BLaER1 treated with 17β-estradiol and CSF1 and Interleukin-3, amounts not matched to agents 10 nM and 100 nM (cell line): ENCODE data around the gene TSSK3.

Source experiments
- H3K27ac ChIP-seq, 11 experiments: shearing (Covaris generic); formaldehyde crosslinking; 2 replicates each; pipeline ENCODE4 v1.8.1; 2022
- H3K27me3 ChIP-seq, 11 experiments: shearing (Covaris generic); formaldehyde crosslinking; 2 replicates each; pipeline ENCODE4 v1.8.1; 2022
- H3K36me3 ChIP-seq, 11 experiments: shearing (Covaris generic); formaldehyde crosslinking; 2 replicates each; pipeline ENCODE4 v1.8.1; 2022
- H3K4me1 ChIP-seq, 10 experiments: shearing (Covaris generic); formaldehyde crosslinking; 2 replicates each; pipeline ENCODE4 v1.8.1; 2022
- H3K4me2 ChIP-seq, 11 experiments: shearing (Covaris generic); formaldehyde crosslinking; 2 replicates each; pipeline ENCODE4 v1.8.1; 2022
- H3K4me3 ChIP-seq, 10 experiments: shearing (Covaris generic); formaldehyde crosslinking; 2 replicates each; pipeline ENCODE4 v1.8.1; 2022
- H3K9ac ChIP-seq, 11 experiments: shearing (Covaris generic); formaldehyde crosslinking; 2 replicates each; pipeline ENCODE4 v1.8.1; 2022
- H3K9me3 ChIP-seq, 11 experiments: shearing (Covaris generic); formaldehyde crosslinking; replicated peaks in 1 of 11; 2 replicates each; pipeline ENCODE4 v1.8.1; 2022
- H4K20me1 ChIP-seq, 11 experiments: shearing (Covaris generic); formaldehyde crosslinking; 2 replicates each; pipeline ENCODE4 v1.8.1; 2022
- Cebpa-rat ChIP-seq, 11 experiments: shearing (Covaris generic); IDR thresholded peaks; 2 replicates each; pipeline ENCODE4 v1.8.1; 2022

TSSK3 gene

DNA sequence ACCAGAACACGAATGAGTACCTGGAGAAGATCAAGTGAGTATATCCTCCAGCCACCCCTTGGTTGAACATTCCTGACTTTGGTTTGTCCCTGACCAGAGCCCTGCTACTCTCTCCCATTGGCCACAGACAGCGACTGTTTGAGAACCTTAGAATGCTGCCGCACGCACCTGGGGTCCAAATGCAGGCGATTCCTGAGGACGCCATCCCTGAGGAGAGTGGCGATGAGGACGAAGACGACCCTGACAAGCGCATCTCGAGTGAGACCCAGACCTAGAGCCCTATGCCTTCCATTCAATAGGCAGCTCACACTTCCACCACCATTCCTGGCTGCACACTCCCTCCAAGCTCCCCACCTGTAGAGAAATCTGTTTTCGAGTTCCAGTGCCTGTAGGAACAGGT is 30.8 kb upstream of the TSSK3 start:
- H3K36me3 ChIP-seq = peaks cover 68 to 84% (median 83%) of the 10 kb centered on the region in 11 experiments
- no peaks in the 10 kb centered on the region for H3K9me3 ChIP-seq
- H3K9ac ChIP-seq = peak overlapping the region in 4 of 11 experiments; percentile 5 to 99 (median 70); a peak in 1 of 22 replicates
- H4K20me1 ChIP-seq = peaks cover 6 to 91% (median 81%) of the 10 kb centered on the region in 11 experiments; a peak in 21 of 22 replicates
- 0 out of 22 replicates have a peak overlapping the region, but pooled peaks of 1 of the 11 experiments have one; percentile 36 for H3K27ac ChIP-seq
- H3K4me1 ChIP-seq = peaks cover 37 to 48% (median 46%) of the 10 kb centered on the region in 10 experiments
- no peak for TF ChIP-seq Cebpa-rat (IDR thresholded peaks at IDR 0.05)
- peak overlapping the region in 5 of 11 experiments; percentile 14 to 100 (median 98); a peak in 4 of 22 replicates for H3K4me2 ChIP-seq
- no peak overlapping the region for H3K4me3 ChIP-seq
- H3K27me3 ChIP-seq = no peaks in the 10 kb centered on the region

DNA sequence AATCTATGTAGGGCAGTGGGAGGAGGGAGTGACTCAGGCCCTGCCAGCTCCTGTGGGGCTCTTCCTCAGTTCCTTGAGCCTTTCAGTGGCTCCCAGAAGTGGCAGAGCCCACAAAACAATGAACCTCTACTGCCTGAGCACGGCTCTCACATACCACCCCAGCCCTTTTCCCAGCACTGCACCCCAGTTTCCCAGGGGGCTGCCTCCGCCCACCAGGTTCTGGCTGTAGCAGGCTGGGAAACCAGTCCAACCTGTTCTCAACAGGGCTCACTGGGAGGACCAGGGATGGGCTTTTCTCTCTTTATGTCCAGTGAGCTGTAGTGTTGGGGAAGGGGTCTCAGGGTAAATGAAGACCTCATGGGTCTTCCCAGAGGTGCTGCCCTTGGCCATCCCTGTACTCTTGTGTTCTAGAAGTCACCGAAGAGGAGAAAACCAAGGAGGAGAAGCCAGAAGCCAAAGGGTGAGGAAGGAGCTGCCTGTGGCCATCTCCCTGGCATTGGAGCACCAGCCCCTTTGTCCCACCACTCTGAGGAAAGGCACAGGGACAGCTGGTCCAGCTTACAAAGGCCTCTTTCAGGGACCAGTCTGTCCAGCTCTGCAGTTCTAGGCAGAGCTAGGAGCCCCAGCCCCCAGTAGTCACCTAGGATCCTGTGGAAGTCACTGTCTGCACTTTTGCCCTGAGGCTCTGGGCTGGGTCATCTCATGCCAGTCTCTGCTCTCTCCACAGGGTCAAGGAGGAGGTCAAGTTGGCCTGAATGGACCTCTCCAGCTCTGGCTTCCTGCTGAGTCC is 29.9 kb upstream of the TSSK3 start:
- no peaks in the 10 kb centered on the region for H3K9me3 ChIP-seq
- H3K4me2 ChIP-seq = peak overlapping the region in 10 of 11 experiments; percentile 92 to 100 (median 98); a peak in 20 of 22 replicates
- TF ChIP-seq Cebpa-rat (IDR thresholded peaks at IDR 0.05) = no peak
- H3K4me1 ChIP-seq = peaks cover 47 to 58% (median 55%) of the 10 kb centered on the region in 10 experiments
- peaks cover 60 to 76% (median 75%) of the 10 kb centered on the region in 11 experiments for H3K36me3 ChIP-seq
- H3K4me3 ChIP-seq = no peak overlapping the region
- H3K9ac ChIP-seq = peak overlapping the region in 9 of 11 experiments; percentile 0 to 99 (median 51); a peak in 12 of 22 replicates
- H3K27me3 ChIP-seq = no peaks in the 10 kb centered on the region
- peaks cover 6 to 96% (median 87%) of the 10 kb centered on the region in 11 experiments; a peak in 21 of 22 replicates for H4K20me1 ChIP-seq
- H3K27ac ChIP-seq = peak overlapping the region in 2 of 11 experiments; percentile 1 to 36; a peak in 2 of 22 replicates

DNA sequence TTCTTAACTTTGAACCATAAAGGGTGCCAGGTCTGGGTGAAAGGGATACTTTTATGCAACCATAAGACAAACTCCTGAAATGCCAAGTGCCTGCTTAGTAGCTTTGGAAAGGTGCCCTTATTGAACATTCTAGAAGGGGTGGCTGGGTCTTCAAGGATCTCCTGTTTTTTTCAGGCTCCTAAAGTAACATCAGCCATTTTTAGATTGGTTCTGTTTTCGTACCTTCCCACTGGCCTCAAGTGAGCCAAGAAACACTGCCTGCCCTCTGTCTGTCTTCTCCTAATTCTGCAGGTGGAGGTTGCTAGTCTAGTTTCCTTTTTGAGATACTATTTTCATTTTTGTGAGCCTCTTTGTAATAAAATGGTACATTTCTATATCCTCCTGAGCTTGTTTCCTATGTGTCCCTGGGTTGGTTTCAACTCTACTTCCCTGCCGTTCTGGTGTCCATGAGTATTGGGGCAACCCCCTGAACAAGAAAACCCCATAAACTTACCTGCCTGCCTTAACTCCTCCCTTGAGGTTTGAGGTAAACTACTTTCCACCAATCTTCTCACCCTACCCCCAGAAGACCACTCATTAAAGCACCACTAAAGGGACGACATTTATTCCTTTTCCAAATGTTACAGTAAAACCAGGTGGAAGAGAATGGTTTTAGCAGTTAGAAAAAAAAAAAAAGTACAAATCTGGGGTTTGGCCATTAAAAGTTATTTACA is 28.9 kb upstream of the TSSK3 start:
- H4K20me1 ChIP-seq = peaks cover 6 to 96% (median 80%) of the 10 kb centered on the region in 11 experiments; a peak in 21 of 22 replicates
- peaks cover 51 to 66% (median 66%) of the 10 kb centered on the region in 11 experiments for H3K36me3 ChIP-seq
- peak overlapping the region in 8 of 10 experiments; percentile 86 to 97 (median 96); a peak in 13 of 20 replicates for H3K4me3 ChIP-seq
- TF ChIP-seq Cebpa-rat (IDR thresholded peaks at IDR 0.05) = no peak
- no peaks in the 10 kb centered on the region for H3K27me3 ChIP-seq
- peaks cover 56 to 67% (median 64%) of the 10 kb centered on the region in 10 experiments for H3K4me1 ChIP-seq
- peak overlapping the region in 2 of 11 experiments; percentile 96; a peak in 2 of 22 replicates for H3K27ac ChIP-seq
- peak overlapping the region in 10 of 11 experiments; percentile 92 to 100 (median 98); a peak in 20 of 22 replicates for H3K4me2 ChIP-seq
- H3K9me3 ChIP-seq = no peaks in the 10 kb centered on the region
- H3K9ac ChIP-seq = peak overlapping the region in 9 of 11 experiments; percentile 90 to 99 (median 97); a peak in 16 of 22 replicates

DNA sequence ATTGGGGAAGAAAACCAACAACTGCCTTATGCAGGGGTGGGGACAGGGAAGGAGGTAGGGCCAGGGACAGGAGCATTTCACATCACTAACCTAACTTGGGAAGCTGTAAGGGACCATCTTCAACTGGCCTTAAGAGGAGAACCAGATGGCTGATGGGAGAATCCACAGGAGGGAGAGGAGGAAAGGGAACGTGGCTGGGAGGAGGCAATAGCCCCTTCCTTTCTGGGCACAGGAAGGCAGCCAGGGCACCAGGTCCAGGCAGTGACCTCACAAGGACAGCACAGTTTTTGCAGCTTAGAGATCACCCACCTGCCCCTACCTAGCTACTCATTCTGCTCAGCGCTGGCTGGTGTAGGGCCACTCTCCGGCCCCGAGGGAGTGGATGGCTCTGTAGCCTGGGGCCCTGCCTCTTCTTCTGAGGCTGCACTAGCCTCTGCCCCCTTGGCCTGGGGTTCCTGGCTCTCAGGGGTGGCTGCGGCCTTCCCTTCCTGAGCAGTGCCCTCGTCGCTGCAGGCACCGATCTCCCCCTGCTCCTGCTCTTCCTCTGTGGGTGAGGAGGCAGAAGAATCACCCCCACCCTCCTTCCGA is 28.0 kb upstream of the TSSK3 start:
- no peak for TF ChIP-seq Cebpa-rat (IDR thresholded peaks at IDR 0.05)
- Histone ChIP-seq H3K27me3 (no peaks in the 10 kb centered on the region), H4K20me1 (peaks cover 6 to 88% (median 70%) of the 10 kb centered on the region in 11 experiments; a peak in 21 of 22 replicates), H3K4me2 (peak overlapping the region; percentile 92 to 100 (median 98)), H3K4me1 (peaks cover 65 to 77% (median 74%) of the 10 kb centered on the region in 10 experiments), H3K4me3 (peak overlapping the region; percentile 68 to 97 (median 92)), H3K9me3 (no peaks in the 10 kb centered on the region), H3K9ac (peak overlapping the region; percentile 85 to 99 (median 97)), H3K36me3 (peaks cover 41 to 57% (median 56%) of the 10 kb centered on the region in 11 experiments), H3K27ac (peak overlapping the region in 9 of 11 experiments; percentile 84 to 97 (median 95); a peak in 18 of 22 replicates)

DNA sequence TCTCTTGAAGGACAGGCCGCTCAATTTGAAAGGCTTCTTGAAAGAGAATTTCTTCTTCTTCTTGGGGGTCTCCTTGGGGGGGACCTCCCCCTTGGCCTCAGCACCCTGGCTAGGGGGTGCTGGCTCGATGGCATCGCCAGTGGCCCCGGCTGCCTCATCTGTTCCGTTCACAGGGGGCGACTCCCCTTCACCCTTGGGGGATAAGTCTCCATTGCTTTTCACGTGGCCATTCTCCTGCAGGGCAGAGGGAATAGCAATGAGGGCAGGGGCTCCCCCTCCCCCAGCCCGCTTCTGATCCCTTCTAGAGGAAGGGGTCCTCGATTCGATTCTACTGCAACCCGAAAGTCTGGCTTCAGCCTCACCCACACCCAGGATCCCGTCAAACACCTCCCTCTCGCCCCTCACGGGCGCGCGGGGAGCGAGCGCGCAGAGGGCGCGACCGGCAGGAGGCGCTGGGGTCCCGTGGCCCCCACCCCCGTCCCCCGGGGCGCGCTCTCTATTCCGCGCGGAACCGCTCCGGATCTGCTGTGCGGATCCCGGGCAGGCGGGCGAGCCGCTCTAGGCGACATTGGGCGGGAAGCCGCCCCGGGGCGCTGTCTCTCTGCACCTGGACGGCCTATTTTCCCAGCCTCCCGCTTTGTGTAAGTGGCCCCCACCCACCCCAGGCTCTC is 27.3 kb upstream of the TSSK3 start:
- peaks cover 6 to 84% (median 64%) of the 10 kb centered on the region in 11 experiments; a peak in 21 of 22 replicates for H4K20me1 ChIP-seq
- H3K27ac ChIP-seq = peak overlapping the region in 10 of 11 experiments; percentile 68 to 97 (median 94); a peak in 20 of 22 replicates
- no peak for TF ChIP-seq Cebpa-rat (IDR thresholded peaks at IDR 0.05)

DNA sequence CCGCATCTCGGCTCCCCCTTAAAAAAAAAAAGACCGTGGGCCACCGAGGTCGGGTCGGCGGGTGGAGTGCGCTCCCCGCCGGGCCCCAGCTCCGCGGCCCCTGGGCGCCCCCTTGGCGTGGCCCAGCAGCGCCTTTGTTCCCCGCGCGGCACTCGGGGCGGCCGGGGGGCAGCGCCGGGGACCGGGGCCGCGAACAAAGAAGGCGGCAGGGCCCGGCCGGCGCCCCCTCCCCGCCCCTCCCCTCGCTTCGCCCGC is 26.9 kb upstream of the TSSK3 start:
- no peaks in the 10 kb centered on the region for H3K9me3 ChIP-seq
- peak overlapping the region; percentile 85 to 99 (median 97) for H3K9ac ChIP-seq
- H3K4me3 ChIP-seq = peak overlapping the region; percentile 68 to 97 (median 92)
- peaks cover 76 to 86% (median 83%) of the 10 kb centered on the region in 10 experiments for H3K4me1 ChIP-seq
- peaks cover 30 to 46% (median 45%) of the 10 kb centered on the region in 11 experiments for H3K36me3 ChIP-seq
- H3K27me3 ChIP-seq = no peaks in the 10 kb centered on the region
- peak overlapping the region; percentile 92 to 100 (median 98); a peak in 21 of 22 replicates for H3K4me2 ChIP-seq
- no peak for TF ChIP-seq Cebpa-rat (IDR thresholded peaks at IDR 0.05)
- peak overlapping the region; percentile 50 to 97 (median 94); a peak in 20 of 22 replicates for H3K27ac ChIP-seq
- H4K20me1 ChIP-seq = peaks cover 6 to 81% (median 59%) of the 10 kb centered on the region in 11 experiments; a peak in 21 of 22 replicates

More for the DNA sequence above, 27.3 kb upstream of the TSSK3 start:
- Histone ChIP-seq H3K4me1 (peaks cover 72 to 83% (median 80%) of the 10 kb centered on the region in 10 experiments), H3K4me2 (peak overlapping the region; percentile 92 to 100 (median 98)), H3K27me3 (no peaks in the 10 kb centered on the region), H3K4me3 (peak overlapping the region; percentile 68 to 97 (median 92)), H3K9me3 (no peaks in the 10 kb centered on the region), H3K36me3 (peaks cover 35 to 51% (median 50%) of the 10 kb centered on the region in 11 experiments), H3K9ac (peak overlapping the region; percentile 85 to 99 (median 97))

DNA sequence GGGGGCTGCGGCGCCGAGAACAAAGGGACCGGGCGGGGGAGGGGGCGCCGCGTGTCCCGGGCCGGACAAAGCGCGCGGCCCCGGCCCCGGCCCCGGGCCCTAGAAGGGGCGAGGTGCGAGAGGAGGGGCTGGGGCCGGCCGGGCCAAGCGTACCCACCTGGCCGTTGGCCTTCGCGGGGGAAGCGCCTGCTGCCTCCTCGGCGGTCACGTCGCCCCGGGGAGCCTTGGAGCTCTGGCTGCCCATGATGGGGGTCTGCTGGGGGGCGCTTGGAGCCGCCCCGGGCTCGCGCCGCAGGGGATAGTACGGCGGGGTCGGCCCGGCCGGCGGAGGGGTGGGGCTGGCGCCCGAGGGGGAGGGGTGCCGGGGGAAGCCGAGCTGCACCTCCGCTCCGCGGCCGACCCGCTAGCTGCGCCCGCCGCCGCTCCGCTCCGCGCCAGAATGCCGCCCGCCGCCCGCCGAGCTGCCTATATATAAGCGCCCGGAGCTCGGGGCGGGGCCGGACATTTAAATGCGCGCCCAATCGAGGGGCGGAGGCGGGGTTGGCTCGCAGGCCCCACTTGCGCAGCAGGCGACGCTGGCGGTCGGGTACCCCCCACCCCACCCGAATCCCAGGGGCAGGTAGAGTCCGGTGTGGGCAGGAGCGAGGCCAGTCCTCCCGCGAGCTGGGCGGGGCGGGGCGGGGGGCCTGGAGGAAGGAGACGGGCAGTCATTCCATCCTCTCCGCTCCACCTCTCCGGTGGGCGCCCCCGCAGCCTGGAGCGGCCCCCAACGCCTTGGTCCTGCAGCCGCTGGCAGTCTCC is 26.3 kb upstream of the TSSK3 start, which contains the start of gene MARCKSL1:
TSS of gene MARCKSL1 (minus strand) at position 444 of the 801 bp plus-strand sequence. CDS start at position 244, 200 bp downstream.
- peaks cover 74 to 87% (median 82%) of the 10 kb centered on the region in 10 experiments for H3K4me1 ChIP-seq
- H3K9me3 ChIP-seq = no peaks in the 10 kb centered on the region
- H3K36me3 ChIP-seq = peaks cover 25 to 41% (median 40%) of the 10 kb centered on the region in 11 experiments
- H3K27ac ChIP-seq = peak within 1 kb of the TSS; percentile 50 to 97 (median 94); a peak in 20 of 22 replicates
- H4K20me1 ChIP-seq = peaks cover 6 to 75% (median 54%) of the 10 kb centered on the region in 11 experiments; a peak in 21 of 22 replicates
- H3K27me3 ChIP-seq = no peaks in the 10 kb centered on the region
- H3K4me2 ChIP-seq = peak within 1 kb of the TSS; percentile 94 to 100 (median 98)
- peak within 1 kb of the TSS; percentile 85 to 99 (median 97) for H3K9ac ChIP-seq
- TF ChIP-seq Cebpa-rat (IDR thresholded peaks at IDR 0.05) = no peak
- H3K4me3 ChIP-seq = peak within 1 kb of the TSS; percentile 68 to 97 (median 92)
